Adrenal gland (tissue), 12 donors: ENCODE measurements around the gene SCFD2. TPM values are rescaled to one million over a fixed set of nuclear protein-coding genes. Genes with fewer than 3 reads are reported as not detected.

Source experiments
- DNase-seq, 7 donors: peaks; one replicate each; pipeline ENCODE4 v3.0.0-alpha.2; 2019 to 2020
- H3K27ac ChIP-seq, 5 donors: fragments of 200-600 bp; sonication (generic) in 4 of 5; 1 replicate in 3 of 5; 2 replicates in 2 of 5; pipeline versions ENCODE4 v1.5.1 to v1.8.0; 2016 to 2020; ENCODE audit warnings: mild to moderate bottlenecking in 1 of 5
- H3K27me3 ChIP-seq: fragments of 200-600 bp; 2 replicates; pipeline ENCODE4 v1.8.0; 2021
- H3K36me3 ChIP-seq, 2 donors: fragments of 200-600 bp; replicated peaks in 1 of 2; 1 replicate in 1 of 2; 2 replicates in 1 of 2; pipeline versions ENCODE4 v1.5.1 to v1.8.0; 2018 to 2022
- H3K4me1 ChIP-seq, 2 donors: fragments of 200-600 bp; replicated peaks in 1 of 2; 1 replicate in 1 of 2; 2 replicates in 1 of 2; pipeline versions ENCODE4 v1.5.1 to v1.8.0; 2018 to 2021
- H3K4me3 ChIP-seq, 4 donors: fragments of 200-600 bp; sonication (generic) in 3 of 4; one replicate each; pipeline ENCODE4 v1.5.1; 2016 to 2018
- H3K9me3 ChIP-seq, 3 donors: fragments of 200-600 bp; sonication (generic) in 1 of 3; replicated peaks in 1 of 3; 1 replicate in 2 of 3; 2 replicates in 1 of 3; pipeline versions ENCODE4 v1.5.1 to v1.8.0; 2016 to 2021
- CTCF ChIP-seq, 6 experiments: fragments of 450-650 bp in 4 of 6; fragments of 200-600 bp in 2 of 6; sonication (generic) in 1 of 6; IDR thresholded peaks; 1 replicate in 5 of 6; 2 replicates in 1 of 6; pipeline versions ENCODE4 v1.5.1 to v1.8.0; 2016 to 2021; ENCODE audit warnings: antibody characterized with exemption in 6 of 6, mild to moderate bottlenecking in 2 of 6, moderate library complexity in 1 of 6
- POLR2A ChIP-seq, 2 donors: fragments of 450-650 bp; IDR thresholded peaks; one replicate each; pipeline ENCODE4 v1.6.1; 2017; ENCODE audit warnings: antibody characterized with exemption in 2 of 2, mild to moderate bottlenecking in 2 of 2, moderate library complexity in 1 of 2
- WGBS, 4 donors: extraction: QIAGEN DNeasy Blood & Tissue Kit in 2 of 4; methylation state at CpG; one replicate each; pipeline versions ENCODE4 v1.1.5 to v1.1.7; 2013 to 2017; 5-methylcytosine and 5-hydroxymethylcytosine counted together
- intact Hi-C, 2 donors: fragments of 100-400 bp; cut with DNase I; formaldehyde crosslinking; loops; one replicate each; pipeline versions ENCODE4 v1.14.1 to v1.15.0; 2022 to 2023
- polyA plus RNA-seq, 3 donors: library from polyadenylated mRNA; stranded (reverse); fragments of 200-250 nt in 2 of 3; fragments of 350-450 nt in 1 of 3; fragmentation: Illumina TruSeq in 1 of 3; extraction: RNeasy Lipid Tissue Mini Kit (QIAGEN cat#74804) in 1 of 3; gene quantifications; one replicate each; pipeline ENCODE4 v1.2.3, GENCODE V29; 2013 to 2014
- total RNA-seq, 9 donors: library from RNA; depleted of rRNA in 4 of 9; stranded (reverse); fragments of >200 nt in 4 of 9; fragments of 120-200 nt in 1 of 9; fragmentation: NEBNext Ultra II Directional in 1 of 9; extraction: Animal tissue kit (Norgen Biotek cat#: 25700) in 1 of 9; gene quantifications; one replicate each; pipeline versions ENCODE4 v1.1.0 to v1.2.4, GENCODE V29; 2013 to 2023
- donor health status: healthy with polysubstance abuse.
- donor health status: Bipolar disorder and iron deficiency.
- donor health status: DM: yes; HTN: yes; CAD: no.
- donor health status: DM: no; HTN: no; CAD: no.
- donor health status: DM: no; HTN: no; CAD: no.
- donor health status: DM: yes; HTN: yes; CAD: no.

The SCFD2 gene
- total and polyA plus RNA-seq, 12 donors = 5.2 to 34.9 (median 23.4) TPM

GRCh38 chr4:52840531-52841370, 525.1 kb downstream of the SCFD2 start:
- TF ChIP-seq POLR2A (IDR thresholded peaks at IDR 0.05) (no peak), CTCF (IDR thresholded peaks at IDR 0.05) (no peak)
- Histone ChIP-seq H3K27ac (no peak overlapping the region), H3K4me1 (peaks cover 11 to 14% of the 10 kb centered on the region in 2 donors), H3K4me3 (no peak overlapping the region), H3K27me3 (no peaks in the 10 kb centered on the region), H3K9me3 (no peaks in the 10 kb centered on the region), H3K36me3 (no peaks in the 10 kb centered on the region)
- intact Hi-C loops = no loop called here
- no peak for DNase-seq
- 82 to 92% (median 84%) methylated on average over 9 of the region's 9 CpGs for WGBS, 4 donors

- H3K27ac ChIP-seq = no peak overlapping the region
- H3K4me1 ChIP-seq = peaks cover 11 to 14% of the 10 kb centered on the region in 2 donors
- no peaks in the 10 kb centered on the region for H3K9me3 ChIP-seq
- no peaks in the 10 kb centered on the region for H3K36me3 ChIP-seq
- DNase-seq = no peak
- intact Hi-C loops = no loop called here
- 75 to 81% (median 80%) methylated on average over 10 of the region's 10 CpGs for WGBS, 4 donors
- no peak for TF ChIP-seq POLR2A (IDR thresholded peaks at IDR 0.05)
- no peak overlapping the region for H3K4me3 ChIP-seq
- H3K27me3 ChIP-seq = no peaks in the 10 kb centered on the region
These were observed 526.9 kb downstream of the SCFD2 start for GRCh38 chr4:52838729-52839586.

- Histone ChIP-seq H3K36me3 (no peaks in the 10 kb centered on the region), H3K4me3 (no peak overlapping the region), H3K27me3 (no peaks in the 10 kb centered on the region), H3K4me1 (peaks cover 11 to 14% of the 10 kb centered on the region in 2 donors), H3K27ac (no peak overlapping the region), H3K9me3 (no peaks in the 10 kb centered on the region)
- TF ChIP-seq POLR2A (IDR thresholded peaks at IDR 0.05) (no peak), CTCF (IDR thresholded peaks at IDR 0.05) (no peak)
- intact Hi-C loops = no loop called here
- no peak for DNase-seq
- WGBS, 4 donors = 75 to 86% (median 84%) methylated on average over 7 of the region's 7 CpGs
These were observed 527.9 kb downstream of the SCFD2 start for GRCh38 chr4:52837716-52838558.

GRCh38 chr4:52836678-52837077, 529.2 kb downstream of the SCFD2 start:
- Histone ChIP-seq H3K4me3 (no peak overlapping the region), H3K36me3 (no peaks in the 10 kb centered on the region), H3K27ac (no peak overlapping the region), H3K9me3 (no peaks in the 10 kb centered on the region), H3K27me3 (no peaks in the 10 kb centered on the region), H3K4me1 (peaks cover 2 to 6% of the 10 kb centered on the region in 2 donors)
- intact Hi-C loops = no loop called here
- WGBS, 4 donors = 88 to 97% (median 96%) methylated on average over 7 of the region's 7 CpGs
- TF ChIP-seq CTCF (IDR thresholded peaks at IDR 0.05) (no peak), POLR2A (IDR thresholded peaks at IDR 0.05) (no peak)
- DNase-seq = no peak
